Immature natural killer cell (primary cell): Measurements from ENCODE around the gene CACNA1I. TPM values are rescaled to one million over a fixed set of nuclear protein-coding genes. Genes with fewer than 3 reads are reported as not detected.
A peak's percentile ranks its signal among the peaks of the same experiment; 100 is the strongest.

Experiments
- DNase-seq, 3 donors: peaks; one replicate each; pipeline ENCODE4 v3.0.0; 2022; ENCODE audit warnings: mixed read lengths in 1 of 3
- H3K27ac Mint-ChIP-seq, 6 donors: one replicate each; pipeline ENCODE4 v1.8.0; 2020; ENCODE audit warnings: mixed read lengths in 6 of 6, mild to moderate bottlenecking in 5 of 6, inconsistent platforms in 4 of 6, moderate library complexity in 3 of 6
- H3K27me3 Mint-ChIP-seq, 3 donors: one replicate each; pipeline ENCODE4 v1.8.0; 2020 to 2021; ENCODE audit warnings: low read depth in 3 of 3, mild to moderate bottlenecking in 3 of 3, mixed read lengths in 3 of 3, moderate library complexity in 3 of 3, inconsistent platforms in 1 of 3
- H3K36me3 Mint-ChIP-seq, 3 donors: one replicate each; pipeline ENCODE4 v1.8.0; 2020; ENCODE audit warnings: mixed read lengths in 3 of 3, inconsistent platforms in 2 of 3, mild to moderate bottlenecking in 2 of 3
- H3K4me1 Mint-ChIP-seq, 2 donors: one replicate each; pipeline ENCODE4 v1.8.0; 2020; ENCODE audit warnings: inconsistent platforms in 2 of 2, mild to moderate bottlenecking in 2 of 2, mixed read lengths in 2 of 2, moderate library complexity in 1 of 2
- H3K4me3 Mint-ChIP-seq, 5 donors: one replicate each; pipeline ENCODE4 v1.8.0; 2020; ENCODE audit warnings: mild to moderate bottlenecking in 5 of 5, mixed read lengths in 5 of 5, inconsistent platforms in 3 of 5, moderate library complexity in 3 of 5
- H3K9me3 Mint-ChIP-seq, 6 donors: one replicate each; pipeline ENCODE4 v1.8.0; 2020; ENCODE audit warnings: mild to moderate bottlenecking in 6 of 6, mixed read lengths in 6 of 6, inconsistent platforms in 4 of 6, moderate library complexity in 3 of 6
- polyA plus RNA-seq, 3 donors: library from polyadenylated mRNA; unstranded; fragments of 300-500 nt; fragmentation: Illumina TruSeq; gene quantifications; one replicate each; pipeline ENCODE4 v1.2.3, GENCODE V29; 2021

The CACNA1I gene
- polyA plus RNA-seq, 3 donors from 2014 or later, result not detected

DNA sequence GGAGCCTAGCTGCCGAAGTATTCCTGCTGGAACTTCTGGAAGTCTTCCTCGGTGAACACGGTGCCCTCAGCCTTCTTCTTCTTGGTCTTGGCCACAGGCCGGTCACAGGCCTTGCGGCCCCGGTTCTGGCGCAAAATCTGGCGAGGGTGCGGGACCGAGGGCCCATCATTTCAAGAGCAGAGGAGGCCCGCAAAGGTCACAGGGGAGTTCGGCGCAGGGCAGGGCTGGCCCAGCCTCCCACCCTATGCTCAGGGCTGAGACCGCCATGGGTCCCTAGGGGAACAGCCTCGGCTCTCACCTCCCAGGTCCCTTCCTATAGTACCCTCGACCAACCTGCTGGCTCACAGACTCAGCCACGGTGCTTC lies 41.1 kb upstream of the CACNA1I start:
- H3K4me1 Mint-ChIP-seq, result peaks cover 73 to 78% of the 10 kb centered on the region in 2 donors
- H3K4me3 Mint-ChIP-seq, result peak overlapping the region; percentile 30 to 63 (median 42)
- H3K9me3 Mint-ChIP-seq, result no peaks in the 10 kb centered on the region

DNA sequence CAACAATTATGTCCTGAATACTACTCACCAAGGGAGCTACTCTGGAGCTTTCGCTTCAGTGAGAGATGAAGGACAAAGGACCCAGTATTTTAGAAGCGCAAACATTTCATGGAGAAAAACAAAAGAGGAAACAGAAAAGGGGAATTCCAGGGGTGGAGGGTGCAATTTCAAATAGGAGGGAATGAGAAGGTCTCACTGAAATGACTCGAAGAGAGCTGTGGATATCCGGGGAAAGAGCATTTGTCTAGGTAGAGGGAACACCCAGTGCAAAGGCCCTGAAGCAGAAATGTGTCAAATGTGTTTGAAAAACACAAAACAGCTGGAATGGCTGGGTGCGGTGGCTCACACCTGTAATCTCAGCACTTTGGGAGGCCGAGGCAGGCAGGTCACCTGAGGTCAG lies 40.4 kb upstream of the CACNA1I start:
- H3K36me3 Mint-ChIP-seq, result peaks cover 0 to 7% (median 4%) of the 10 kb centered on the region in 3 donors
- peak overlapping the region; percentile 3 to 87 (median 78) for H3K27ac Mint-ChIP-seq
- no peaks in the 10 kb centered on the region for H3K9me3 Mint-ChIP-seq
- peaks cover 68 to 72% of the 10 kb centered on the region in 2 donors for H3K4me1 Mint-ChIP-seq
- H3K27me3 Mint-ChIP-seq, result peaks cover 2 to 13% (median 10%) of the 10 kb centered on the region in 3 donors
- H3K4me3 Mint-ChIP-seq, result peak overlapping the region in 2 of 5 donors; percentile 12 to 53
- DNase-seq, result no peak

More for the DNA sequence above, 41.1 kb upstream of the CACNA1I start:
- H3K27ac Mint-ChIP-seq, result peak overlapping the region; percentile 44 to 87 (median 76)
- peaks cover 0 to 13% (median 7%) of the 10 kb centered on the region in 3 donors for H3K36me3 Mint-ChIP-seq
- H3K27me3 Mint-ChIP-seq, result peaks cover 2 to 13% (median 10%) of the 10 kb centered on the region in 3 donors
- no peak for DNase-seq

DNA sequence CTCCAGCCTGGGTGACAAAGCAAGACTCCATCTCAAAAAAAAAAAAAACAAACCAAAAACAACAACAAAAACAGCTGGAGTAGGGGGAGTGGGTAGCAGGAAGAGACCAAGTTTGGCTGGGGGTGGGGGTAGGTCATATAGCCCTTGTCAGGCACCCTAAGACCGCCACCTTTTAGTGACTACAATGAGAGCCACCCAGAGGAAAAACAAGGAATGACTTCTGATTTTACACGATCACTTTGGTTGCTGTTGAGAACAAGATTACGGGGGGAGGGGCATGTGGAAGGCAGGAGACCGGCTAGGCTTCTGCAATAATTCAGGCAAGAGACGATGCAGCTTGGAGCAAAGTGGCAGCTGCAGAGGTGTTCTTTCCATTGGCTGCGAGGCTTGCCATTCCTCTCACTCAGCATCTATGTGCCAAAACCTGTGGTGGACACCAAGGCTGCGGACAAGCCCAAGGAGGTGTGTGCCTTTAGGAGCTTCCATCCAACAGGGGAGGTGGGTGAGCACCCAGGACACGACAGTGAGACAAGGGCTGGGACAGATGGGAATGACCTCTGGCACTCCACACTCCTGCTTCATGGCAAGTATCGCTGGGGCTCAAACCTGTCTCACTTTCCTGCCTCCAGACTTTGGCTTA lies 39.7 kb upstream of the CACNA1I start:
- Mint-ChIP-seq H3K4me3 (peak overlapping the region; percentile 73 to 98 (median 97)), H3K36me3 (peaks cover 0 to 6% (median 4%) of the 10 kb centered on the region in 3 donors), H3K4me1 (peaks cover 62 to 65% of the 10 kb centered on the region in 2 donors), H3K27ac (peak overlapping the region; percentile 64 to 98 (median 94)), H3K27me3 (peaks cover 2 to 13% (median 10%) of the 10 kb centered on the region in 3 donors), H3K9me3 (no peaks in the 10 kb centered on the region)
- no peak for DNase-seq

DNA sequence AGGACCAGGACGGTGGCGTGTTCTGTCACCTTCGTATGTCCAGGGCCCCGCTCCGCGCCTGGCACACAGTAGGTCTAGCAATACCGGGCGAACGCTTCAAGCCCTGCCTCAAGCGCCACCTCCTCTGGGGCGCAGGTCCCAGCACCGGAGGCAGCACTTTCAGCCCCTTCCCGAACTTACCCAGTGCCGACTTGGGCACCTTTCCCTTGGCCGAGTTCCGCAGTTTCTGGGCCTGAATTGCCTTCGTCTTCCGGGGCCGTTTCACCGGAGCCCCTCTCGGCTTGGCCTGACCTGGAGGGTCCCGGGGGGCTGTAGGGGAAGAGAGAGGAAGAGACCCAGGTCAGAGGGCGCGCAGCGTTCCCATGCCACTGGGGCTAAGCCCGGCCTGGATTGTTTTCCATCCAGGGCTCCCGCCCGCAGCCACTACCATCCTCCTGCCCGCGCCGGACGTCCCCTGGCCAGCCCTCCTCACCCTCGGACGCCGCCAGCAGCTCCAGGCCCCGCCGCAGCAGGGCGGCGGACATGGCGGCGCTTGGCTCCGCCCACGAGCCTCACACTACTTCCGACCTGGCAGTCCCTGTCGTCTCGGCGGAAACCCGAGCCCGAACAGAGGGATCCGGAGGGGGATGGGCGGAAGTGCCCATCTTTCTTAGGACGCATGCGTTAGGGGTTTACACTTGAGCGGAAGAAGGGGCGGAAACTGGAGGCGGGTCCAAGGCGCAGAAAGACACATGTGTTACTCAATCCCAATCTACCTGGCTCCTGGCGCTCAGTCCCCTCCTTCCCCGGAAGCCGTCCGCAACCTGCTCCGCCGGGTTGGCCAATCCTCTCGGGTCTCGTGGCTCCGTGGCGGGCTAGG lies 38.1 kb upstream of the CACNA1I start, which contains the start of gene RPS19BP1:
Gene RPS19BP1, minus strand, starts transcription at position 534 of the 859 bp plus-strand sequence. Its CDS starts 10 bp downstream, at position 524.
- peaks cover 2 to 12% (median 10%) of the 10 kb centered on the region in 3 donors for H3K27me3 Mint-ChIP-seq
- peak within 1 kb of the TSS; percentile 95 to 98 (median 97) for H3K4me3 Mint-ChIP-seq
- H3K27ac Mint-ChIP-seq, result peak within 1 kb of the TSS; percentile 92 to 98 (median 96)
- H3K4me1 Mint-ChIP-seq, result peaks cover 52 to 53% of the 10 kb centered on the region in 2 donors
- peaks cover 0 to 6% (median 4%) of the 10 kb centered on the region in 3 donors for H3K36me3 Mint-ChIP-seq
- DNase-seq, result peak; percentile 99
- H3K9me3 Mint-ChIP-seq, result no peaks in the 10 kb centered on the region

DNA sequence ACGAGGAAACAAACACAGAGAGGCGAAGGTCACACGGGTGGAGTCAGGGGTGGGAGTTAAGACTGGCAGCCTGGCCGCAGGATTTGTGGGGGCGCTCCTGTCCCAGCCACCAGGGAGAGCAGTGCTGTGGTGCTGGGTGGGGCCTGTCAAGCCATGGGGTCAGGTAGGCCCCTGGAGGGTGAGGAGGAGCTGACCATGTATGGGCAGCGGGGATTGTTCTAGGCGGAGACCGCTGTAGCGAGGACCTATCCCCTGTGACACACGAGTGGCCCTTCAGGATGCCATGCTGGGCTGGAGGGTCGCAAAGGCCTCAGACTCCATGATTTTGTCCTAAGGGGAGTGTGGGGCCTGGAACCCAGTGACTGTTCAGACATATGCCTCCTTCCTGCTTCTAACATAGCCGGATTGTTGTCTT lies 36.5 kb upstream of the CACNA1I start:
- H3K36me3 Mint-ChIP-seq, result peaks cover 0 to 6% (median 4%) of the 10 kb centered on the region in 3 donors
- H3K27me3 Mint-ChIP-seq, result peaks cover 2 to 10% (median 8%) of the 10 kb centered on the region in 3 donors
- no peak for DNase-seq
- H3K27ac Mint-ChIP-seq, result peak overlapping the region in 2 of 6 donors; percentile 8 to 24
- H3K4me3 Mint-ChIP-seq, result peak overlapping the region in 1 of 5 donors; percentile 21
- H3K9me3 Mint-ChIP-seq, result no peaks in the 10 kb centered on the region
- peaks cover 37 to 40% of the 10 kb centered on the region in 2 donors for H3K4me1 Mint-ChIP-seq

DNA sequence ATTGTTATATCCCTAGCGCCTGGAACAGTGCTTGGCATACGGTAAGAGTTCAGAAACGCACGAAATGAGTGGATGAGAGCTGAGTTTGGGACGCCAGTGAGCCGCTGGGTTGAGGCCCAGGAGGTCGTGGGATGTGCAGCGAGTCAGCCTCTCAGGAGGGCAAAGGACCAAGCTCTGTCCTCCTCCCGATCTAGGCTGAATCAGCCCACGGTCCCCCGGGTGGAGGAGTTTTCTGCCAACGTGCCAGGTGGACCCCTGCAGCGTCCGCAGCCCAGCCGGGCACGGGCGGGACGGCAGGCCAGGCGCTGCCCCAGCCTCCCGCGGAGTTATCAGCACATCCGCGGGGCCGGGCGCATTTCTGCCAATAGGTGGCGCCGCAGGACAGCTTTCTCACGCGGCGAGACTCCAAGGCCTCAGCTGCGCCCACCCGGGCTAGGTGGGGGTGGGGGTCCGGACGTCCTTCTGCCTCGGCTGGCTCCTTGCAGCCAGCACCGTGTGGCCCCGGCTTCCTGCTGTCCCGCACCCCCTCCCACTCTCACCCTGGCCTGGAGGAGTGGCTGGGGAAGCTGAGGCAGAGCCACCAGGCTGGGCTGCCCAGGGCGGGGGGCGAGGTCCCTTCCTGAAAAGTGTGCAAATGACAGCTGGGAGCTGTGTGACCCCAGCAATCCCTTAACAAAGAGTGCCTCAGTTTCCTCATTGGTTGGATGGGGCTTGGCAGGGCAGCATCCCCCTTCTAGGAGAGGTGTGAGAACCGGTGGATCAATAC lies 35.8 kb upstream of the CACNA1I start:
- H3K36me3 Mint-ChIP-seq, result peaks cover 0 to 6% (median 4%) of the 10 kb centered on the region in 3 donors
- H3K27me3 Mint-ChIP-seq, result peaks cover 2 to 9% (median 8%) of the 10 kb centered on the region in 3 donors
- peak overlapping the region in 2 of 5 donors; percentile 20 to 21 for H3K4me3 Mint-ChIP-seq
- peaks cover 30 to 33% of the 10 kb centered on the region in 2 donors for H3K4me1 Mint-ChIP-seq
- no peak overlapping the region for H3K27ac Mint-ChIP-seq
- no peaks in the 10 kb centered on the region for H3K9me3 Mint-ChIP-seq
- DNase-seq, result peak; percentile 66 to 74 (median 73)

DNA sequence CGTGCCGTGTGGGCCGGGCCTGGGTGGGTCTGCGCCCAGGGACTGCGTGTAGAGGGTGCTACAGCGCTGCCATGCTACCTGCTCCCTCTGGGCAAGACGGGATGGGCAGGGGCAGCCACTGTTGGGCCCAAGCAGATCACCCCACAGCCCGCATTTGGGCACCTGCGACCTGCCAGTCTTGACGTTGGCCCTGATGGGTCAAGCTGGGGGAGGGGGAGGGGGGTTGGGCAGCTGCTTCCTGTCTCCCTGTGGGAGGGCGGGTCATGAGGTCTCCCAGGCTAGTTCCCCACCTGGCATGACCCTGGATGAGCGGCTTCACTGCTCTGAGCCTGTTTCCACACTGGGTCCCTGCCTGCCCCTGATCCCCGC lies 35.2 kb upstream of the CACNA1I start:
- no peaks in the 10 kb centered on the region for H3K9me3 Mint-ChIP-seq
- H3K36me3 Mint-ChIP-seq, result peaks cover 0 to 2% (median 0%) of the 10 kb centered on the region in 3 donors
- no peak for DNase-seq
- no peak overlapping the region for H3K27ac Mint-ChIP-seq
- no peak overlapping the region for H3K4me3 Mint-ChIP-seq
- H3K27me3 Mint-ChIP-seq, result peaks cover 2 to 6% (median 6%) of the 10 kb centered on the region in 3 donors
- peaks cover 25 to 28% of the 10 kb centered on the region in 2 donors for H3K4me1 Mint-ChIP-seq

DNA sequence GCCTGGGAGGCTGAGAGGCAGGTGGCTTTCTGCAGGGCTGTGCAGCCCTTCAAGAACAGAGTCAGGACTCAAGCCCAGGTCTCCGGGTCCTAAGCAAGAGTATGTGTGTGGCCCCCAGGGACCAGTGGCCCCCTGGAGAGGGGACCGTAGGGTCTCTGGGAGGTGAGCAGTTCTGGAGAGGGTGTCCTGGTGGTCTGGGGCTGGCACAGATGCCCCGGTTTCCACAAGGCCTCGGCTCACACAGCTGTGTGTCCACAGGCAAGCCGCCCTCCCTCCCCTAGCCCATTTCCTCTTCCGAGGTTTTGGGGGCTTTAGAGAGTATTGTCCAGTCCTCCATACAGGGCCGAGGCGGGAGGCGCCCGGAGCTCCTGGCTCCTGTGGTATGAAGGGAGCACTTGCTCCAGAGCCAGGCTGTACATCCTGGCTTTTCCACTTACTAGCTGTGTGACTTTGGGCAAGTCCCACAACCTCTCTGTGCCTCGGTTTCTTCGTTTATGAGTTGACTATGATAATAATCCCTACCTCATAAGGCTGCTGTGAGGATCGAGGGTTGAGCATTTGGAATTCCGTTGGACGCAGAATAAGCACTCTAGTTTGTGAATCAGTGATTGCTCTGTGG lies 34.6 kb upstream of the CACNA1I start:
- Mint-ChIP-seq H3K4me3 (no peak overlapping the region), H3K27me3 (peaks cover 2 to 6% (median 6%) of the 10 kb centered on the region in 3 donors), H3K27ac (no peak overlapping the region), H3K4me1 (peaks cover 20 to 22% of the 10 kb centered on the region in 2 donors), H3K9me3 (no peaks in the 10 kb centered on the region), H3K36me3 (peaks cover 0 to 2% (median 0%) of the 10 kb centered on the region in 3 donors)
- no peak for DNase-seq

DNA sequence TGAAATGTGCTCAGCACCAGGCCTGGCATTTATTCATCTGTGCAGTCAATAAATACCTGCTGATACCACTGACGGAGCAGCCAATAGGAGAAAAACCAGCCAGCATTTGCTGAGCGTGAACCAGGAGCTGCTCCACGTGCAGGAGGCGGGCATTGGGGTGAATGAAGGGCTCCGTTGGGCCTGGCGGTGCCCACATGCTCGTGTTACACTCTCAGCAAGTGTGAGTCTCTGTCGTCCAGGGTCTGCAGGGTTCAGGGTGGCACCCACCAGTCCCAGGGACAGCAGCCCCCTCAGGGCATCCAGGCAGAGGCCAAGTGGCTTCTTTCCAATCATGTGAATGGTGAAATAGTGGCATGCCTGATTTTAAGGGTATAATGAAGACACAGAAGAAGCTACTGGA lies 33.8 kb upstream of the CACNA1I start:
- Mint-ChIP-seq H3K4me3 (no peak overlapping the region), H3K4me1 (peaks cover 12 to 14% of the 10 kb centered on the region in 2 donors), H3K27ac (no peak overlapping the region), H3K27me3 (peaks cover 2 to 6% (median 6%) of the 10 kb centered on the region in 3 donors), H3K9me3 (no peaks in the 10 kb centered on the region), H3K36me3 (peaks cover 0 to 2% (median 0%) of the 10 kb centered on the region in 3 donors)
- DNase-seq, result no peak

DNA sequence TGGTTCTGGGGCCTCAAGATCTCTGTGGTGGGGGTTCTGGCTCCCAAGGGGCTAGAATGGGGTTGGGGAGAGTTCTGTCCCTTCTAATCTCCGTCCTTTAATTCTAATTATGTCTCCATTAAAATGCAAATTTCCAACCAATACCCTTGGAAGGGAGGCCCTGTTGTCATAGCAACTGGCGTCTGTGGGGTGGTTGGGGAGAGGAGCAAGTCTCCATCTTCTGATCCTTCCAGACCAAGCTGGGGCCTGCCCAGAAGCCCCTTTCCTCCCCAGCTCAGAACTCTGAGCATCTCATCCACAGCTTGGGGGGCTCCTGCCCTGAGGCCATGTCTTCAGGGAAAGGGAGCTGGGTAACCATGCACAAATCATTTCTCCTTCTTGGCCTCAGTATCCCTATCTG lies 32.6 kb upstream of the CACNA1I start:
- no peak overlapping the region for H3K27ac Mint-ChIP-seq
- no peaks in the 10 kb centered on the region for H3K9me3 Mint-ChIP-seq
- no peak overlapping the region for H3K4me3 Mint-ChIP-seq
- no peak for DNase-seq
- H3K36me3 Mint-ChIP-seq, result no peaks in the 10 kb centered on the region
- H3K4me1 Mint-ChIP-seq, result peaks cover 1 to 2% of the 10 kb centered on the region in 2 donors
- peaks cover under 1 to 3% (median under 1%) of the 10 kb centered on the region in 3 donors for H3K27me3 Mint-ChIP-seq

DNA sequence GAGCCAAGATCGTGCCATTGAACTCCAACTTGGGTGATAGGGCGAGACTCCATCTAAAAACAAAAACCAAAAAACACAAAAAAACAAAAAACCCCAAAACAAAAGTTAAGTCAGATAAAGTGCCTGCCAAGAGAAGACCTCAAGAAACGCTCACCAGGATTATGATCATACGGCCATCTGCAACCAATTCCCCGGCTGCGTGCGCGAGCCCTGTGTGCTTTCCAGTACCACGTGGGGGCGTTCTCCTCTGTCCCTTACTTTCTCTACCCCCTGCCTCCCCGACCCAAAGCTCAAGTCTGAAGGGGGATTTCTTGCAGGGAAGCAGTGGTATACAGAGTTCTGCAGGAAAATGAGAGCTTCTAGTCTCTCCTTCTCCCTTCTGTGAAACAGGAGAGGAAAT lies 27.5 kb upstream of the CACNA1I start:
- no peaks in the 10 kb centered on the region for H3K9me3 Mint-ChIP-seq
- peaks cover 7 to 17% (median 13%) of the 10 kb centered on the region in 3 donors for H3K27me3 Mint-ChIP-seq
- no peak overlapping the region for H3K27ac Mint-ChIP-seq
- DNase-seq, result no peak
- H3K36me3 Mint-ChIP-seq, result no peaks in the 10 kb centered on the region
- H3K4me1 Mint-ChIP-seq, result peaks cover 22 to 24% of the 10 kb centered on the region in 2 donors
- H3K4me3 Mint-ChIP-seq, result no peak overlapping the region

DNA sequence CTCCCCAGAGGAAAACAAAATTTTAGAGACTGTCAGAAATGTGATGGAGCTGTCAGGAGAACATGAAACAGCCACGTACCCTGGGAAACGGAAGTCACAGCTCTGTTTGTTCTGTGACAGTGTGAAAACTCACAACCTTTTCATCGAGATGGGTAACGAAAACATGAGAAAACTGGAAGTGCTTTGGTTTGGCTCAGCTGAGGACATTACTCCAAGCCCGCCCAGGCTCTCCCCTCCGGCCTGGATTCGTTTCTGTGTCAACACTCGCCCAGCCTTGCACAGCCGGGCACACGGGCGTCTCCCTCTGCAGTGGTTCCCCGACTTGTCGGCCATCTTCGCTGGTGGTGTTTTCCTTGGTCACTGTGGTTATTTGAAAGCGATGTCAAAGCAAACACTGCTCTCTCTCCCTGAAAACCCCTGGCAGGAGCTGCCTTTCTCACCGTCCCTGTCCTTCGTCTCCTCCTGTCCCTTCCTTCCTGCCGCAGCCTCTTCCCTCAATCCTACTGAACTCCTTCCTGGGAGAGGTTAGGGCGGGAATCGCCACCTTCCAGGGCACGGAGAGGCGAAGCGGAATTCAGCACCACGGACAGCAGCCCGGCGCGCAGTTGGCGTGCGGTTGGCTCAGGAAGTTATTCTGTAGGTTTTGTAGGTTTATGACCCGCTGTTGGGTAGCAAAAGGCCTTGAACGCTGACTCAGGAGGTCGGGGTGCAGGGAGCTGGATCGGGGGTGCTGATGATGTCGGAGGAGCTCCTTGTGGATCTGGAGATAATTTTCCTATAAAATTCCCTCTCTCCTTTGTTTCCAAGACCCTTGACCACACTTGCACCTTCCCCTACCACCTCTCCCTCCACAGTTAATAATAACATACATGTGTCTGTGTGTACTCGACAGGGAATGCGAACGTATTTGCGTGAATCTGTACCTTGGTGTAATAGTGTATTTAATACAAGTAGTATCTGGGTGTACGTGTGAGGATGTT lies 24.9 kb upstream of the CACNA1I start:
- Mint-ChIP-seq H3K27ac (peak overlapping the region in 3 of 6 donors; percentile 15 to 81 (median 19)), H3K4me1 (peaks cover 22 to 24% of the 10 kb centered on the region in 2 donors), H3K9me3 (no peaks in the 10 kb centered on the region), H3K36me3 (no peaks in the 10 kb centered on the region), H3K4me3 (peak overlapping the region; percentile 51 to 90 (median 78)), H3K27me3 (peaks cover 7 to 17% (median 17%) of the 10 kb centered on the region in 3 donors)
- peak; percentile 41 to 64 (median 44) for DNase-seq
